ENCODE data around the gene TADA2A. TPM values are rescaled to one million over a fixed set of nuclear protein-coding genes. Genes with fewer than 3 reads are reported as not detected.
"Not testable (repeated sequence)": the region's sequence is repeated elsewhere in the genome, so short reads cannot be mapped to it uniquely, and the experiment has no call there.

Gene TADA2A
- total RNA-seq, 4 donors from 2014 or later, result 6.7 to 8.9 (median 7.6) TPM

- H3K4me3 ChIP-seq, result no peak overlapping the region
- no peak overlapping the region for H3K27ac ChIP-seq
- intact Hi-C loops (cut with DNase I), result no loop called here
- H3K9me3 ChIP-seq, result no peaks in the 10 kb centered on the region
- no peak for TF ChIP-seq CTCF (IDR thresholded peaks at IDR 0.05)
- TF ChIP-seq POLR2A (IDR thresholded peaks at IDR 0.05), result no peak
- H3K4me1 ChIP-seq, result peaks cover 0 to 4% (median 0%) of the 10 kb centered on the region in 3 donors
- DNase-seq, result no peak
- no peaks in the 10 kb centered on the region for H3K27me3 ChIP-seq
- 91 to 94% methylated on average over 2 of the region's 2 CpGs for WGBS, 2 donors
- H3K36me3 ChIP-seq, result peaks cover 6 to 94% (median 21%) of the 10 kb centered on the region in 3 donors
Observed at GRCh38 chr17:37440424-37440823, 33.7 kb downstream of the TADA2A start.

- H3K4me3 ChIP-seq; intact Hi-C loops (cut with DNase I); H3K27me3 ChIP-seq; DNase-seq; H3K27ac ChIP-seq; H3K9me3 ChIP-seq: not testable (repeated sequence)
- WGBS, 2 donors, result 80 to 83% methylated on average over 8 to 11 of the region's 12 CpGs
- Histone ChIP-seq H3K4me1 (peaks cover 0 to 15% (median 0%) of the 10 kb centered on the region in 3 donors), H3K36me3 (peaks cover 6 to 94% (median 21%) of the 10 kb centered on the region in 3 donors)
Observed at GRCh38 chr17:37441369-37442014, 34.8 kb downstream of the TADA2A start.

- H3K36me3 ChIP-seq, result peaks cover 0 to 71% (median 10%) of the 10 kb centered on the region in 3 donors
- intact Hi-C loops (cut with DNase I), result no loop called here
- peaks cover 3 to 60% (median 6%) of the 10 kb centered on the region in 3 donors for H3K4me1 ChIP-seq
- no peak for DNase-seq
- H3K27ac ChIP-seq, result peak overlapping the region in 2 of 4 donors; percentile 55 to 59
- no peaks in the 10 kb centered on the region for H3K27me3 ChIP-seq
- no peak for TF ChIP-seq POLR2A (IDR thresholded peaks at IDR 0.05)
- no peak for TF ChIP-seq CTCF (IDR thresholded peaks at IDR 0.05)
- no peaks in the 10 kb centered on the region for H3K9me3 ChIP-seq
- no peak overlapping the region for H3K4me3 ChIP-seq
- WGBS, 2 donors, result 32 to 51% methylated on average over 4 of the region's 4 CpGs
Observed at GRCh38 chr17:37446027-37446426, 39.3 kb downstream of the TADA2A start.

GRCh38 chr17:37447641-37448040 lies 41.0 kb downstream of the TADA2A start:
- peaks cover 0 to 55% (median 0%) of the 10 kb centered on the region in 3 donors for H3K36me3 ChIP-seq
- intact Hi-C loops (cut with DNase I), result no loop called here
- peak overlapping the region in 2 of 4 donors; percentile 30 to 59 for H3K27ac ChIP-seq
- H3K4me3 ChIP-seq, result no peak overlapping the region
- H3K4me1 ChIP-seq, result peaks cover 3 to 69% (median 6%) of the 10 kb centered on the region in 3 donors
- no peaks in the 10 kb centered on the region for H3K9me3 ChIP-seq
- no peak for DNase-seq
- no peaks in the 10 kb centered on the region for H3K27me3 ChIP-seq
- WGBS, 2 donors, result 86 to 88% methylated on average over 1 of the region's 1 CpG
- no peak for TF ChIP-seq POLR2A (IDR thresholded peaks at IDR 0.05)
- TF ChIP-seq CTCF (IDR thresholded peaks at IDR 0.05), result no peak

- peaks cover 0 to 30% (median 0%) of the 10 kb centered on the region in 3 donors for H3K36me3 ChIP-seq
- no peak for DNase-seq
- H3K4me1 ChIP-seq, result peaks cover 3 to 79% (median 6%) of the 10 kb centered on the region in 3 donors
- TF ChIP-seq POLR2A (IDR thresholded peaks at IDR 0.05) (no peak), CTCF (IDR thresholded peaks at IDR 0.05) (no peak)
- H3K9me3 ChIP-seq, result no peaks in the 10 kb centered on the region
- H3K4me3 ChIP-seq, result no peak overlapping the region
- WGBS, 2 donors, result 55 to 68% methylated on average over 6 of the region's 6 CpGs
- no peaks in the 10 kb centered on the region for H3K27me3 ChIP-seq
- peak overlapping the region; percentile 60 to 82 (median 76) for H3K27ac ChIP-seq
- intact Hi-C loops (cut with DNase I), result no loop called here
Observed at GRCh38 chr17:37450112-37450511, 43.4 kb downstream of the TADA2A start.

GRCh38 chr17:37457801-37458200 lies 51.1 kb downstream of the TADA2A start:
- H3K27me3 ChIP-seq; H3K9me3 ChIP-seq; H3K4me3 ChIP-seq; intact Hi-C loops (cut with DNase I); DNase-seq; H3K27ac ChIP-seq: not testable (repeated sequence)
- Histone ChIP-seq H3K36me3 (peaks cover 0 to 39% (median 0%) of the 10 kb centered on the region in 3 donors), H3K4me1 (peaks cover 0 to 10% (median 0%) of the 10 kb centered on the region in 3 donors)
- WGBS, 2 donors, result 87 to 99% methylated on average over 3 of the region's 3 CpGs
